Measurements from ENCODE around the gene IL31RA.
A peak's percentile ranks its signal among the peaks of the same experiment; 100 is the strongest.
"Not testable (repeated sequence)": the region's sequence is repeated elsewhere in the genome, so short reads cannot be mapped to it uniquely, and the experiment has no call there.

The IL31RA gene

DNA sequence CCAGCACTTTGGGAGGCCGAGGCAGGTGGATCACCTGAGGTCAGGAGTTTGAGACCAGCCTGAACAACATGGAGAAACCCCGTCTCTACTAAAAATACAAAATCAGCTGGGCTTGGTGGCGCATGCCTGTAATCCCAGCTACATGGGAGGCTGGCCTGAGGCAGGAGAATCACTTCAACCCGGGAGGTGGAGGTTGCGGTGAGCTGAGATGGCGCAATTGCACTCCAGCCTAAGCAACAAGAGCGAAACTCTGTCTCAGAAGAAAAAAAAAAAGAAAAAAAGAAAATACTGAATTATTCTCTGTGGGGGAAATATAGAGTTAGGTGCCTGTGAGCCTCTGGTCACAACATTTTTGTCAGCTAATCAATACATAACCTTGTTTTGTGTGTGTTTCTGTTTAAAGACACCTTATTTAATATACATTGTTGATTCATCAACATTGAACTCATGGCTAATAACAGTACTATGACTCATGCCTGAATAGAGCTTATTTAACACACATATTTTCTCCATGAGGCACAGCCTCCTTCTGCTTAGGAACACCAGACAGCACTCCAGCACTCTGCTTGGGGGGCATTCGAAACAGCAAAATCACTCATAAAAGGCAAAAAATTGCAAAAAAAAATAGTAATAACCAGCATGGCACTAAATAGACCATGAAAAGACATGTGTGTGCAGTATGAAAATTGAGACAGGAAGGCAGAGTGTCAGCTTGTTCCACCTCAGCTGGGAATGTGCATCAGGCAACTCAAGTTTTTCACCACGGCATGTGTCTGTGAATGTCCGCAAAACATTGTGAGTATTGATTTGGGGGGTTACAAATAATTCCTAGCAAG, at the start of gene IL31RA:
Gene IL31RA (plus strand): TSS at position 519 of the 836 bp plus-strand sequence. CDS start 214 bp downstream, at position 733.
- TF ChIP-seq, protein P1, sequence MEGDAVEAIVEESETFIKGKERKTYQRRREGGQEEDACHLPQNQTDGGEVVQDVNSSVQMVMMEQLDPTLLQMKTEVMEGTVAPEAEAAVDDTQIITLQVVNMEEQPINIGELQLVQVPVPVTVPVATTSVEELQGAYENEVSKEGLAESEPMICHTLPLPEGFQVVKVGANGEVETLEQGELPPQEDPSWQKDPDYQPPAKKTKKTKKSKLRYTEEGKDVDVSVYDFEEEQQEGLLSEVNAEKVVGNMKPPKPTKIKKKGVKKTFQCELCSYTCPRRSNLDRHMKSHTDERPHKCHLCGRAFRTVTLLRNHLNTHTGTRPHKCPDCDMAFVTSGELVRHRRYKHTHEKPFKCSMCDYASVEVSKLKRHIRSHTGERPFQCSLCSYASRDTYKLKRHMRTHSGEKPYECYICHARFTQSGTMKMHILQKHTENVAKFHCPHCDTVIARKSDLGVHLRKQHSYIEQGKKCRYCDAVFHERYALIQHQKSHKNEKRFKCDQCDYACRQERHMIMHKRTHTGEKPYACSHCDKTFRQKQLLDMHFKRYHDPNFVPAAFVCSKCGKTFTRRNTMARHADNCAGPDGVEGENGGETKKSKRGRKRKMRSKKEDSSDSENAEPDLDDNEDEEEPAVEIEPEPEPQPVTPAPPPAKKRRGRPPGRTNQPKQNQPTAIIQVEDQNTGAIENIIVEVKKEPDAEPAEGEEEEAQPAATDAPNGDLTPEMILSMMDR (IDR thresholded peaks at IDR 0.05; ENCODE audit: low read depth, low read length) = no peak
- peak; percentile 31 for DNase-seq (ENCODE audit: extremely low read depth, low read depth)

DNA sequence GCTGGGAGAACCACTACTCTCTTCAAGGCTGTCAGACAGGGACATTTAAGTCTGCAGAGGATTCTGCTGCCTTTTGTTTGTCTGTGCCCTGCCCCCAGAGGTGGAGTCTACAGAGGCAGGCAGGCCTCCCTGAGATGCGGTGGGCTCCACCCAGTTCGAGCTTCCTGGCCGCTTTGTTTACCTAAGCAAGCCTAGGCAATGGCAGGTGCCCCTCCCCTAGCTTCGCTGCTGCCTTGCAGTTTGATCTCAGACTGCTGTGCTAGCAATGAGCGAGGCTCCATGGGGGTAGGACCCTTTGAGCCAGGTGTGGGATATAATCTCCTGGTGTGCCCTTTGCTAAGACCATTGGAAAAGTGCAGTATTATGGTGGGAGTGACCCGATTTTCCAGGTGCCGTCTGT, 42.3 kb upstream of the IL31RA start:
- DNase-seq (ENCODE audit: extremely low read depth, low read depth) = not testable (repeated sequence)

DNA sequence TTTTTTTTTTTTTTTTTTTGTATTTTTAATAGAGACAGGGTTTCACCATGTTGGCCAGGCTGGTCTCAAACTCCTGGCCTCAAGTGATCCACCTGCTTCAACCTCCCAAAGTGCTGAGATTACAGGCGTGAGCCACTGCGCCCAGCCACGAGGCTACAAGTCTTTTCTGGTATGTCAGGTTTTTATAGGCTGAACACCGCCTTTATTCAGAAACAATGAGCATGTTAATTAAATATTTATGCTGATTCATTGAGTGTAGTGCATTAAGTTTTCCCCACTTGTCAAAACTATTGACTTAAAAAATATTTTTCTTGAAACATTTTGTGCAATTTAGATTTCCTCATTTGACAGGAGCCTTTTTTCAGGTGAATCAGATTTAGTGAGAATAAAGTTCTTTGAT, 35.2 kb upstream of the IL31RA start:
- not testable (repeated sequence) for DNase-seq (ENCODE audit: extremely low read depth, low read depth)

DNA sequence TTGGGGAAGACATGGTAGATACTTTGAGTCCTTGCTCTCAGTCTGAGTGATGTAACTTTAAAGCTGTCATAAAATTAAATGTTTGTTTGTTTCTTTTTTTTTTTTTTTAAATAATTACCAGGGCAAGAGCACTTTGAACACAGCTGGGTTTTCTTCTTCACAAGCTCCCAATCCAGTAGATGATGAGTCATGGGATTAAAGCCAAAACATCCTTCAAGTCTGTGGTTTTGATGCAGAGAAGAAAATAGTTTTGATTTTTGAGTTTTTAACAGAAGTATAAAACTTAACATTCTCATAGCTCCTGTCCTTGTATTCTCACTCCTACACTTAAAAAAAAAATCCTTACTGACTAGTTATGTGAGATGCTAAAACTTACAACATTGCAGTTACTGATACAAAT, 34.8 kb upstream of the IL31RA start:
- TF ChIP-seq, protein P1 (IDR thresholded peaks at IDR 0.05; ENCODE audit: low read depth, low read length) = no peak
- peak; percentile 20 for DNase-seq (ENCODE audit: extremely low read depth, low read depth)

DNA sequence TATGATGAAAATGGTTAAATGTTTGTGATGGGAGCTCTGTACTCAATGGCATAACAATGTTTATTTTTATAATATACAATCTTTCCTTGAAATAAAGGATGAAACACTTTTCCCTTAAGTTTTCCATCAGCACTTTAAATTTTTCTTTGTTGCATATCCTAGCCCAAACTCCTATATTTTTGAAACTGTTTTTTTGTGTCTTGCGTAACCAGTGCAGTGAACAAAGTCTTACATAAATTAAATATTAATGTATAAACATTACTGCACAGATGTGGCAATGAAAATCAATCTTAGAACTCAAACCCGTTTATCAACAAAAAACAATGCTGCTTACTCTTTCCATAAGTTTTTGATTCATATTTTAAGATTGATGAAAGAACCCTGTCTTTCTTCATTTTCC, 34.1 kb upstream of the IL31RA start:
- TF ChIP-seq, protein P1 (IDR thresholded peaks at IDR 0.05; ENCODE audit: low read depth, low read length) = no peak

DNA sequence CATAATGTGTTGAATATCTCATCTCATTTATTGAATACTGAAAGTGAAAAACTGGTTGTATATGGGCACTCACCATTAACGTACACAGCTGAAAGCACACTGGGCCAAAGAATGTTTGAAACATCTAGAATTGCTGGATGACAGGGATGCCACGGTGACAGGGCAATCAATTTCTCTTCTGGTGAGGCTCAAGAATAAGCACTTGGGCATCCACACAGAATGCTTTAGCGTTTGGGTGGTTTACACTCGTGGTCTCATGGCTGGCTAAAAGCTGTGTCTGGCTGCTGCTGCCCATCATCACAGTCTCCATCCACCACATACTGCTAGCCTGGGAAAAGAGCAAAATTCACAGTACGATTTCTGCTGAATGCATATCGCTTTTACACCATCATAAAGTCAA, 30.7 kb upstream of the IL31RA start:
- DNase-seq (ENCODE audit: extremely low read depth, low read depth) = no peak
- TF ChIP-seq, protein P1 (IDR thresholded peaks at IDR 0.05; ENCODE audit: low read depth, low read length) = no peak

More for the DNA sequence above, 34.1 kb upstream of the IL31RA start:
- DNase-seq (ENCODE audit: extremely low read depth, low read depth) = no peak

DNA sequence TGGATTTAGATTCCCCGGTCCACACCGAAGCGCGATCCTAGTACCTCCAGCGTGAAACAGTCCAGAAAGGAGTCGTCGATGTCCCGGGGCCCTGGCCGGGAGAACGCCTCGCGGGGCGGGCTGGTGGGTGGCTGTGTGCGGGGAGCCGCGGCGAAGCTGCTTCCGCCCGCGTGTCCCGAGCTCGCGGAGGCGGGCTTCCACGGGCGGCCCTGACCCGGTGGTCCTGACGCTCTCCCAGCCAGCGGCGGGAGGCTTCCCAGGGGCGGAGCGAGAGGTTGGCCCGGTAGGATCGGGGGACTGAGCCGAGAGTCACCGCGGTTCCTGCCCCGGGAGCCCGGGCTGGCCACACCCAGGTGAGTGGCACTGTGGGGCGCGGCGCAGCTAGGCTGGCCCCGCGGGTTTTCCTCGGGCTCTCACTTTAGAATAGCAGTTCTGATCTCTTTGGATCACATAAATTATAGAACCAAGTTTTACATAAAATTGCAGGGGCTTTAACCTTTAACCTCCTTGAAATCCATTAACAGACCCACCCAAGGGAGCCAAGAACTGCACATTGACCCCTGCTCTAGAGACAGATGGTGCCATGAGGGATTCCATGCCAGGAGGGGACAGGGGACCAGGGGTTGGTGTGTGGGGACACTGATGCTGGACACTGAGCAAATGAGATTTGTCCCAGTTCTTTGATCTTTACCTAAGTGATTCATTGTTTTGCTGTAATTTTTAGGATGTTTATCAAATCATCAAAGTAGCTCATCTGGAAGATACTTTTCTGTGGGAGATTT, 29.2 kb upstream of the IL31RA start:
- TF ChIP-seq, protein P1 (IDR thresholded peaks at IDR 0.05; ENCODE audit: low read depth, low read length) = no peak
- DNase-seq (ENCODE audit: extremely low read depth, low read depth) = no peak

DNA sequence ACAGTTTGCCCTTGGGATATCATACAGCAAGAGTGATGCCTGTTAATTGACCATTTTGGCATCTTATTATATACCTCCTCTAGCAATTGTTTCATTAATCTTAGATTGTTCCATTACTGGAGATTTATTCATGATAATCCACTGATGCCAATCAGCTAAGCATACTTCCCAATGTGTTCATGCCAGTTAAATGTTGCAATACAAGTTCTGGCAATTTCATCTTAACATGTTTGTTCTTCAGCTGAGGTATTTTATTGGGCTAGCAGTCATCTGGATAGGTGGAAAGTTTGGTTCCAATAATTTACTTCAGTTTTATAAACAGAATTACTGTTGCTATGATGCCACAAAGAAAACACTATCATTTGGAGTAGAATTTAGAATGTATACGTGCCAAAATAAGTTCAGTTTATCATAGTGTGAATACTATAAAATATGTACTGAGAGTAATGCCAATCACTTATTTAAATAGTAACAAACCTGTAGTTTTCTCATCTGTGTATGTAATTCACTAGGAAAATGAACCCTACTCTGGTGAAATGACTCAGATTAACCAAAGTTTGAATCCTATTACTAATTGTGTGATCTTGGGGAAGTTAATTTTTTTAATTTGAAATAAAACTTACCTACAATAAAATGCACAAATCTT, 27.9 kb upstream of the IL31RA start:
- no peak for DNase-seq (ENCODE audit: extremely low read depth, low read depth)
- TF ChIP-seq, protein P1 (IDR thresholded peaks at IDR 0.05; ENCODE audit: low read depth, low read length) = no peak
